Gastrocnemius medialis (tissue), 4 donors: Measurements from ENCODE around the gene ERVW-1.

ENCODE experiments used
- POLR2A ChIP-seq, 2 donors: fragments of 450-650 bp; IDR thresholded peaks; one replicate each; pipeline ENCODE4 v1.6.1; 2017; ENCODE audit warnings: antibody characterized with exemption in 2 of 2, mild to moderate bottlenecking in 2 of 2, moderate library complexity in 2 of 2
- TF ChIP-seq, protein P1 (sequence below), 5 experiments: fragments of 450-650 bp in 3 of 5; fragments of 200-600 bp in 2 of 5; sonication (generic) in 2 of 5; IDR thresholded peaks in 4 of 5; conservative IDR thresholded peaks in 1 of 5; 1 replicate in 4 of 5; 2 replicates in 1 of 5; pipeline ENCODE4 v1.5.1; 2016 to 2019; ENCODE audit warnings: antibody characterized with exemption in 5 of 5, mild to moderate bottlenecking in 3 of 5, moderate library complexity in 3 of 5

DNA sequence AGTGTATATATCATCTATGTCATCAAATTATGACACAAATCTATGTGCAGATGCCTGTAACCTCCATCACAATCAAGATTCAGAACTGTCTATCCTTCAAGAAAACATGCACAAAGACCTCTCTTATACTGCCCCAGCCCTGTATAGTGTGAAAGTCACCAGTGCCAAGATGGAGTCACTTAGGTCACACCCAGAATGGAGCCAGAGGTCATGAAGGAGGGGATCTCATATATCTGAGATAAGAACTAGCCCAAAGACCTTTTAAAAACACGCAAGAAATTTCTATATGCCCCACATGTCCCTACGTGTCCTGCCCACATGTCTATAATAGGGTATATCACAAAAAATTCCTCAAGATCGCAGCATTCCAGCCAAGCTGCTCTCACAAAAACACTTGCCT is 50.6 kb downstream of the ERVW-1 start:
- TF ChIP-seq, protein P1, sequence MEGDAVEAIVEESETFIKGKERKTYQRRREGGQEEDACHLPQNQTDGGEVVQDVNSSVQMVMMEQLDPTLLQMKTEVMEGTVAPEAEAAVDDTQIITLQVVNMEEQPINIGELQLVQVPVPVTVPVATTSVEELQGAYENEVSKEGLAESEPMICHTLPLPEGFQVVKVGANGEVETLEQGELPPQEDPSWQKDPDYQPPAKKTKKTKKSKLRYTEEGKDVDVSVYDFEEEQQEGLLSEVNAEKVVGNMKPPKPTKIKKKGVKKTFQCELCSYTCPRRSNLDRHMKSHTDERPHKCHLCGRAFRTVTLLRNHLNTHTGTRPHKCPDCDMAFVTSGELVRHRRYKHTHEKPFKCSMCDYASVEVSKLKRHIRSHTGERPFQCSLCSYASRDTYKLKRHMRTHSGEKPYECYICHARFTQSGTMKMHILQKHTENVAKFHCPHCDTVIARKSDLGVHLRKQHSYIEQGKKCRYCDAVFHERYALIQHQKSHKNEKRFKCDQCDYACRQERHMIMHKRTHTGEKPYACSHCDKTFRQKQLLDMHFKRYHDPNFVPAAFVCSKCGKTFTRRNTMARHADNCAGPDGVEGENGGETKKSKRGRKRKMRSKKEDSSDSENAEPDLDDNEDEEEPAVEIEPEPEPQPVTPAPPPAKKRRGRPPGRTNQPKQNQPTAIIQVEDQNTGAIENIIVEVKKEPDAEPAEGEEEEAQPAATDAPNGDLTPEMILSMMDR (IDR thresholded peaks at IDR 0.05 in 4 of 5, conservative IDR thresholded peaks at IDR 0.05 in 1 of 5), result no peak
- TF ChIP-seq POLR2A (IDR thresholded peaks at IDR 0.05), result no peak
